PFSK-1 (cell line): ENCODE results near the gene SPATA16.

ENCODE experiments used
- FOXP2 ChIP-seq: optimal IDR thresholded peaks from 2 replicates; pipeline ENCODE3; 2011; ENCODE audit warnings: borderline replicate concordance, control low read depth, inconsistent platforms; ENCODE audit not compliant: insufficient read depth; ENCODE audit errors: extremely low read length, extremely low read depth
- POLR2AphosphoS5 ChIP-seq: IDR thresholded peaks from 2 replicates; pipeline ENCODE4 v1.6.1; 2012; ENCODE audit warnings: low read depth, mild to moderate bottlenecking, control low read depth, low read length, moderate library complexity
- SIN3A ChIP-seq: IDR thresholded peaks from 2 replicates; pipeline ENCODE4 v1.6.1; 2012; ENCODE audit warnings: mild to moderate bottlenecking, low read length, moderate library complexity, borderline replicate concordance; ENCODE audit not compliant: insufficient read depth

DNA sequence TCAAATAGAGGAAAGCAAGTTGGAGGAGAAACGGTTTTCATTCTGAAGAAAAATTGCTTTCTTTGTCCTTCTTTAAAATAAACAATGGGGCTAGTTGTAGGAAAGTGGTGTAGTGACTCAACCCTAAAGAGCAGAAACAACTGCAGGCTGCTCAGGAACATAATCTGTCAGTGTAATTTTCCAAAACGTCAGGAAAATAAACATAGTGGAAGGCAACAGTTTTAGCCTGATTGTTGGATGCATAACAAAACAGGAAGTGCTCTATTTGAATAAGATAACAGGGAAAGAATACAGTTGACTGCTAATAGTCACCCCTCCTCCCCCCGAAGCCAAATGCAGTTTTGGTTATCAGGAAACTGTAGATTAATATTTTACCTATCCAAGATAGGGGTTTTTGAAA is 222.9 kb downstream of the SPATA16 start:
- TF ChIP-seq SIN3A (no peak), FOXP2 (no peak), POLR2AphosphoS5 (no peak)
